T-helper 2 cell treated with Interferon-gamma antibody and Interleukin-4, amounts not matched to agents 100 ng/mL and 5 ng/mL, for 36 hours (primary cell): ENCODE results near the gene GULP1. TPM values are rescaled to one million over a fixed set of nuclear protein-coding genes. Genes with fewer than 3 reads are reported as not detected.
"Not testable (repeated sequence)": the region's sequence is repeated elsewhere in the genome, so short reads cannot be mapped to it uniquely, and the experiment has no call there.

Source experiments
- intact Hi-C: fragments of 100-400 bp; cut with micrococcal nuclease; formaldehyde crosslinking; loops from one replicate; pipeline ENCODE4 v1.15.1; 2023
- total RNA-seq: library from RNA; stranded (reverse); gene quantifications from 2 replicates; pipeline ENCODE4 v1.2.3, GENCODE V29; 2022

The GULP1 gene
- total RNA-seq, 1 donor from 2014 or later = not detected

- intact Hi-C loops = no loop called here
These were observed 235.0 kb downstream of the GULP1 start for GRCh38 chr2:188526701-188527100.

DNA sequence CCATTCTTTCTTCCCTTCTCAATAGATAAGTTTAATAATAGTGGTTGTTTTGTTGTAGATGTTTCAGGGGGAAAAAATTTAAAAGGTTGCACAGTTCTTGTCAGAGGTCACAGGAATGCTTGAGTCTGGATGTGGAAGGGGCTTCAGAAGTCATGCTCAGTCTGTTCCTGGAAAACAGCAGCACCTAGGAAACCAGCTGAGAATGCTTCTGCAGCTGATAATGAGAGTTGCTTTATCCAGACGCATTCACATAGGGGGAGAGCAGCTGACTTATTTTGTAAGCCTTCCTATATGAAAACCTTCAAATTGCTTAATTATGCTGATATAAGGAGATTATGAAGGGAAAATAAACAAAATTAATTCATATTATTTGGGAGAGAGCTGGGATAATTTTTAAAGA is 235.5 kb downstream of the GULP1 start:
- intact Hi-C loops = no loop called here

DNA sequence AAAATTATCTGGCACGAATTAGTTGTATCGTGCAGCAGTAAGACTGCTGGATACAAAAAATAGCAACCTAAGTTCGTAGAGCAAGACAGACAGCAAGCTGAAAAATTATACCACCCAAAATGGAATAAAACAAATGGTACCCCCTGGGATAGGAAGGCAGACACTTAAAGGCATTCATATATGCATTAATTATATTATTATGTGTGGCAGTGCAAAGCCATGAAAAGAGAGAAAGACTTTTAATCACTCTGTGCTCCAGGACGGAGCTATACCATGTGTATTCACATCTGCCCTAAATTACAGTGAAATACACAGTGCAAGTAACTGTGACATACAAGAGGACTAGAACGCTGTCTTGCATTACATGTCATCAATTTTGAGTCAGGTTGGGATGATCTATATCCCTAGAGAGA is 235.9 kb downstream of the GULP1 start:
- intact Hi-C loops = no loop called here

- intact Hi-C loops = no loop called here
These were observed 238.0 kb downstream of the GULP1 start for GRCh38 chr2:188529710-188530109.

DNA sequence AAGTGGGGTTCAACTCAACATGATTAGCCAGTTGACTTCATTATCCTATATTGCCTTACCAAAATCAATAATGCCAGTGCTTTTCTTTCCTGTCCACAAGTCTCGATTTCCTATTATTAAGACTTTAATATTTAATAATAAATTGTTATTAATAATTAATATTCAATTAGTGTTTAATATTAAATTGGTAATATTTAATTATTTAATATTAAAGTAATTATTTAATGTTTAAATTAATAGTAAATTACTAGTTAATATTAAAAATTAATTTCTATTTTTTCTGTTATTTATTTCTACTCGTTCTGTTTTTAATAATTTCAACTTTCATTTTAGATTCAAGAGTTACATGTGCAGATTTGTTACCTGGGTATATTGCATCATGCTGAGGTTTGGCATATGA is 243.2 kb downstream of the GULP1 start:
- intact Hi-C loops = no loop called here

DNA sequence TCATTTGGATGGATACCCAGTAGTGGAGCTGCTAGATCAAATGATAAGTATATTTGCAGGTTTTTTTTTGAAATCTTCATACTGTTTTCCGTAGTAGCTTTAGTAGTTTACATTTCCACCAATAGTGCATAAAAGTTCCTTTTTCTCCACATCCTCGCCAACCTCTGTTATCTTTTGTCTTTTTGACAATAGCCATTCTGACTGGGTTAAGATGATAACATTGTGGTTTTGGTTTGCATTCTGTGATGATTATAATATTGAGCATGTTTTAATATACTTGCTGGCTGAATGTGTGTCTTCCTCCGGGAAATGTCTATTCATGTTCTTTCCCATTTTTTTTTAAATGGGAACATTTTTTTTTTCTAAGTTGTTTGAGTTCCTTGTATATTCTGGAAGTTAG is 260.0 kb downstream of the GULP1 start:
- intact Hi-C loops = no loop called here

DNA sequence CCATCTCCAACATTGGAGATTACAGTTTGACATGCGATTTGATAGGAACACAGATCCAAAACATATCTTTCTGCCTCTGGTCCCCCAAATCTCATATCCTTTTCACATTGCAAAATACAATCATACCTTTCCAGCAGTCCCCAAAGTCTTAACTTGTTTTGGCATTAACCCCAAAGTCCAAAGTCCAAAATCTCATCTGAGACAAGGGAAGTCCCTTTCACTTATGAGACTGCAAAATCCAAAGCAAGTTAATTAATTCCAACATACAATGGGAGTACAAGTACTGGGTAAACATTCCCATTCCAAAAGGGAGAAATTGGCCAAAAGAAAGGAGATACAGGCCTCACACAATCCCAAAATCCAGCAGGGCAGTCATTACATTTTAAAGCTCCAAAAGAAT is 265.4 kb downstream of the GULP1 start:
- intact Hi-C loops = no loop called here

- intact Hi-C loops = not testable (repeated sequence)
These were observed 267.8 kb downstream of the GULP1 start for GRCh38 chr2:188559455-188559854.

DNA sequence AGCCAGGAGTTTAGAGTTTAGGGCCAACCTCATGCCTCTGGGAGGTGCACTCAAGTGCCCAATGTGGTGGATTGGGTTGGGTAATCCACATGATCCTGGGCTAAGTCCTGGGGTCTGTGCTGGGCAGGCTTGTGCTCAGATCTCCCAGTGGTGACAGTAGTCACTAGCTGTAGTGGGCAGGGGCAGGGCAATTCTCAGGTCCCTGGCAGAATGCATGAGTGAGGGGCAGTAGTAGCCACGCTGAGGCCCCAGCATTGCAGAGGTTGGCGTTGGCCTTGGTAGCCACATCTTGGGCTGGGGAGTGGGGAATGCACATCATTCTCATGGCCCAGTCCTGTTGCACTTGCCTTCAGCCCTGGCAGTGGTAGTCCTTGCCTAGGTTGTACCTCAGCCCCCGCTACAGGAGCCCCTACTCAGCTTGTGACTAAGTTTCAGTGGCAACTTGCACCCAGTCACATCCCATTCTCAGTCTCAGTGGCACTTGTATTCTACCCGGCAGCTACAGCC is 269.9 kb downstream of the GULP1 start:
- intact Hi-C loops = no loop called here

- intact Hi-C loops = no loop called here
These were observed 277.9 kb downstream of the GULP1 start for GRCh38 chr2:188569431-188570165.

DNA sequence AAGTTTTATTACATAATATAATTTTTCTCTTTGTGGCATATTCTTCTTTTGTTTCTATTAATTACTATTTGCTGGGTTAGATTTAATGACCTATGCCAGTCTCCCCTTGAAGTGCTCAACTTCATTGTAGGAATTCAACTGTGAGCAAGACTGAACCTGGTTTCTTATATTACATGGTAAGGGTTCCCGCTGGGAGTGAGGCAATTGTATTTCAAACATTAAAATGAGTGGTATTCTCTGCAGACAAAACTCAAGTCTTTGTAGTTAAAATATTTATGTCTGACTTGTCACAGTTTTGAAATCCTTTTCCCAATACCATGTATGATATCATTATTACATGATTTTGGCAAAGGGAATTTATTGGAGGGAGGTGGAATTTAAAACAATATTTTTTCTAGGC is 278.7 kb downstream of the GULP1 start:
- intact Hi-C loops = no loop called here

GRCh38 chr2:188571543-188572303 is 280.0 kb downstream of the GULP1 start:
- intact Hi-C loops = no loop called here

GRCh38 chr2:188572592-188572991 is 280.9 kb downstream of the GULP1 start:
- intact Hi-C loops = no loop called here

DNA sequence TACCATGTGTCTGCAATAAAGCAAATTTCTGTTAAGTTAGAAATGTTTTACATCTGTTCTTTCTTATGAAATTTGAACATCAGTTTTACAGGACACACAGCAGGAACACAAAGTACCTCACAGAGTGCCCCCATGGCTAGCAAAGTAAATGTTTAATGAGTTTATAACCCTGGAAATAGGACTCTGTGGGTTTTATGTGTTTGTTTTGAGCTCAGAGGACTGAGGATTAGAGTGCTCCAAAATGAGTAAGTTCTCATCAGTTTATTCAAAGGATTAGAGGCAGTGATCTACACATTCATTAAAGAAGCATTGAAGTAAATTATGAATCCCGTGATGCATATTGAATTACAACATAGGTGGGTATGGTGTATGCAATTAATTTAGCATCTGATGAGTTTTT is 281.8 kb downstream of the GULP1 start:
- intact Hi-C loops = no loop called here

DNA sequence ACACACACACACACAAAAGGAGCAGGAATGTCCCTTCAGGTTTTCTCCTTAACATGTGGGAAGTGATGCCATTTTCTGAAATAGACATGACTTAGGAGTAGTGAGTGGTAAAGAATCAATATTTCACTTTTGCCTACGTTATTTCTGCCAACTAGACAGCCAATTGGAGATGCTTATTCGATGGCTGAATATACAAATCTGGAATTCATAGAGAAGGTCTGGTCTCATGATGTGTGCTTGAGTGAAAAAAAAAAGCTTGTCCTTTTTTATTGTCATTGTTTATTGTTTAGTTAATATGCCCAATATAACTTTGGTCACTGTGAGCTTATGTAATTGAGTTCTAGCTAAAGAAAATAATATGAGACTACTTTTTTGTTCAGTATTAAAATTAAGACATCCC is 284.3 kb downstream of the GULP1 start:
- intact Hi-C loops = no loop called here

DNA sequence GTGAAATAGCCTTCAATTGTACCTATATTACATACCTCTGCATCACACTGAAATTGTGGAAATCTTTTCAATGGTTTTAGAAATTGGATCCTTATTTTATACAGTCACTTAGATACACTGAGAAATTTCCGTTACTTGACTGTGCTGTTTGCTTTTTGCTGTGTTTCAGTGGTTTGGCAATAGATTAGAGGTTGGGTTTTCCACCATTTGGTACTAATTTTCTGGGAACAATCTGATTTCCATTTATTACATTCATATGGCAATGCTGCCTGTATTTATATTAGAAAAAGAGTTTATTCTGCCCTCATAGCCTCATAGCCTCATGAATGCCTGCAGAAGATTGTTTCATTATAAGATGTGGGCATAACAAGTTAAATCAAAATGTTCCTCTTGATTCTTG is 285.0 kb downstream of the GULP1 start:
- intact Hi-C loops = no loop called here

DNA sequence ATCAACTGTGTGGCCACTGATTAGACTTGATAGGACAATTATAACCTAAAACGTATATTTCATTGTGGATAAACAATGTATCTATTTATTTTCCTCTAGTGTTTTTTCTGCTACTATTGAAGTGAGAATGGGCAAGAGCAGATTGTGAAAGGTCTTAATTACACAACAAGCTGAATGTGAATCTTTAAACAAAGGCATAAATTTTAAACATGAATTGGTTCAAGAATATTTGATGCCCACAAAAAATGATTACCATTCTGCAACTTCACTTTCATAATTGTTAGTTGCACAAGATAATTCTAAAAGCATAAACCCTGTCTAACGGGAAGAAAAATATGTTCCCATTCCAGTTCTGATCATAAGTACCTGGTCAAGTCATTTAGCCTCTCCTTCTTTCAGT is 285.6 kb downstream of the GULP1 start:
- intact Hi-C loops = no loop called here

- intact Hi-C loops = no loop called here
These were observed 289.1 kb downstream of the GULP1 start for GRCh38 chr2:188580738-188581137.

DNA sequence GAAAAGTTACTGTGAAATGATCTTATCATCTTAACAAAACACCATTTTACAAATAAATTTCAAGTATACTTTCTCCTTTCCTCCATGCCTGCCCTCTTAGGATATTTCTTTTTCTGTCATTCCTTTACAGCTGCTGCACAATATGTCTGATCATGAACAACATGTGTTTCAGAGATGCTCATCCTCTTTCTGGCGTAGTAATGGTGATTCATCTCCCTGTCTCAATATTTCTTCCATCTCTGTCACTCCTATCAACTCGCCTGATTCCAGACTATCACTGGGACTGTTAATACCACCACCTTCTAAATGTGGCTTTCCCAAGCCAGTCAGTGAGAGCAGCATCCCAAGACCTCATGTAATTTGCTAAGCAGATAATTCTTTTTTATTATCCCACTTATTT is 290.5 kb downstream of the GULP1 start:
- intact Hi-C loops = no loop called here

DNA sequence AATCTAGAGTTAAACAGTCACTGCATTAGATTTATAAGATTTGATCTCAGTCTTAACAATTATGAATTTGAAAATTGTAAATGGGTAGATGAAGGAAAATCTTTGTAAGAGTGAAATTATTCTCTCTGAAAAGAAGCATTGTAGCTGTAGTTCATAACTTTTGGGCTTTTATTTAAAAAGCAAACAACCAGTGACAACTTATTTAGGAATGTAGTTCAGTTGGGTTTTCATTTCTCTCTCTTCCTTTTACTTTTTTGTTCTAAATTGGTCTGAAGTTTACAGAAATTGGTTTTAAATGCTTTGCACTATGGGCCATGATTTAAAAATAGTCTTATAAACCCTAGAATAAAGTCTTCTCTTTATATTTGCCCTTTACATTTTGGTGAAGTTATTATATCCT is 296.6 kb downstream of the GULP1 start:
- intact Hi-C loops = no loop called here

DNA sequence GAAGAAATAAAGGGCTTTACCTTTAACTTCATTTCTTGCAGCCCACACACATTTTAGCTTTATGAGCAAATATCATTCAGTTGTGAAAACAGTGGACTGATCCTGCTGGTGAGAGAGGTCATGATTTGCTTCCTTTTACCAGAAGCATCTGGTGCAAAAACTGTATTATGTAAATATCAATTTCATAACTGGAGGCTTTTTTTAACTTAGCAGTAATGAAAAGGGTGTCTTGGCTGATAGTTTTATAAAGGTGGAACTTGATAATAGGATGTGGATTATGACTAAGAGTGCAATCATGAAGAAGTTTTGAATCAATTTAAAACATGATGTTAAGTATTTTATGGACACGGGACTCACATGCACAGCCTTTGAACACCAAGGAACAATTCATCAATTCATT is 304.4 kb downstream of the GULP1 start:
- intact Hi-C loops = no loop called here

- intact Hi-C loops = no loop called here
These were observed 306.9 kb downstream of the GULP1 start for GRCh38 chr2:188598551-188598950.

- intact Hi-C loops = no loop called here
These were observed 307.5 kb downstream of the GULP1 start for GRCh38 chr2:188599140-188599539.
